ENCODE results near the gene OR13C4.

DNA sequence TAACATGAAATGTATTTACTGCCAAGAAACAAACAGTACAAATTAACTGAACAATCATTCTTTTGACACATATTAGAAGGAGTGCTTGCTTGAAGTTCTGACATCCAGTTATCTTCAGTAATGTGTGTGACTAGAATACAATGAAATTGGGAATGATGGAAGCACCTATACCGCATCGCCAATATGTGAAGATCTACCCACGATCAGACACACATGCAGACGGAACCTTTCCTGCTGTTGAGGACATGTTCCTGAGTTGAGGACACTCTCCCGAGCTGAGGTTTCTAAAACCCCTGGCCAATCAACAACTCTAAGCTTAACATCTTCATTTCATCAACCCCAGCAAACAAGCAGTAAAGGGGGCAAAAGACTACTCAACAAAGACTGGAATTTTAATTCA, 9.7 kb upstream of the OR13C4 start, which contains the start of gene OR13C3:
- no peak for TF ChIP-seq POLR2A (IDR thresholded peaks at IDR 0.05; ENCODE audit: low read length)
- no peak for TF ChIP-seq GATA1 (IDR thresholded peaks at IDR 0.05; ENCODE audit: low read depth, low read length)
